Breast epithelium (tissue), 3 donors: ENCODE results near the gene MAT1A.

ENCODE experiments used
- CTCF ChIP-seq, 3 donors: fragments of 450-650 bp; IDR thresholded peaks; one replicate each; pipeline ENCODE4 v1.5.1; 2016 to 2017; ENCODE audit warnings: antibody characterized with exemption in 3 of 3, mild to moderate bottlenecking in 3 of 3, moderate library complexity in 3 of 3
- POLR2A ChIP-seq: fragments of 450-650 bp; IDR thresholded peaks from one replicate; pipeline ENCODE4 v1.6.1; 2016; ENCODE audit warnings: antibody characterized with exemption, mild to moderate bottlenecking, moderate library complexity
- POLR2AphosphoS5 ChIP-seq, 3 donors: sonication (generic); formaldehyde crosslinking; IDR thresholded peaks; one replicate each; pipeline ENCODE4 v1.6.1; 2017; ENCODE audit warnings: antibody characterized with exemption in 3 of 3

- TF ChIP-seq CTCF (IDR thresholded peaks at IDR 0.05) (no peak), POLR2A (no peak), POLR2AphosphoS5 (IDR thresholded peaks at IDR 0.05) (no peak)
Measured at GRCh38 chr10:80272793-80273522, 16.5 kb downstream of the MAT1A start.
